OCI-LY3 (cell line): ENCODE data around the gene MYOCD.

Source experiments
- CTCF ChIP-seq: fragments of 200-600, 300-600 bp; sonication (generic); IDR thresholded peaks from 2 replicates; pipeline ENCODE4 v1.5.1; 2014; ENCODE audit warnings: antibody characterized with exemption, low read length, low read depth
- EZH2phosphoT487 ChIP-seq: fragments of 200-600 bp; shearing (Covaris generic); IDR thresholded peaks from 2 replicates; pipeline ENCODE4 v1.6.1; 2018; ENCODE audit warnings: antibody characterized with exemption, mixed run types, low read depth

- TF ChIP-seq CTCF (no peak), EZH2phosphoT487 (no peak)
Observed at GRCh38 chr17:12726131-12726530, 60.4 kb downstream of the MYOCD start.
